HEK293 (cell line): Measurements from ENCODE around the gene MYO5B.
"Not testable (repeated sequence)": the region's sequence is repeated elsewhere in the genome, so short reads cannot be mapped to it uniquely, and the experiment has no call there.

ENCODE experiments used
- CTCF ChIA-PET: fragments of 350-600 bp; formaldehyde crosslinking; extraction: SDS; loops from one replicate; lab custom pipeline; 2021; ENCODE audit warnings: antibody characterized with exemption; lab: Yijun Ruan, JAX
- POLR2A ChIA-PET: fragments of 300-600 bp; formaldehyde crosslinking; extraction: SDS; loops from one replicate; lab custom pipeline; 2020; ENCODE audit warnings: antibody characterized with exemption, inconsistent platforms; lab: Yijun Ruan, JAX
- H3K27ac ChIP-seq: fragments of 200-500 bp; sonication (Bioruptor generic); 2 replicates; pipeline ENCODE4 v1.5.1; 2014; ENCODE audit warnings: low read depth, low read length, control low read depth, inconsistent platforms; ENCODE audit errors: extremely low read depth
- H3K36me3 ChIP-seq, 2 experiments: fragments of 200-500 bp in 1 of 2; sonication (Bioruptor generic) in 1 of 2; 1 replicate in 1 of 2; 2 replicates in 1 of 2; pipeline ENCODE4 v1.5.1; 2014 to 2017; ENCODE audit warnings: inconsistent platforms in 2 of 2, low read length in 2 of 2; ENCODE audit not compliant: control insufficient read depth in 2 of 2, insufficient read depth in 1 of 2
- H3K4me1 ChIP-seq: fragments of 200-500 bp; sonication (Bioruptor generic); 2 replicates; pipeline ENCODE4 v1.5.1; 2014; ENCODE audit warnings: mild to moderate bottlenecking, low read length, inconsistent platforms; ENCODE audit not compliant: control insufficient read depth, insufficient read depth
- H3K4me3 ChIP-seq: 2 replicates; pipeline ENCODE4 v1.5.1; 2011; ENCODE audit warnings: low read depth, mild to moderate bottlenecking, control low read depth, low read length, moderate library complexity
- H3K9me3 ChIP-seq: fragments of 200-500 bp; sonication (Bioruptor generic); 2 replicates; pipeline ENCODE4 v1.5.1; 2014; ENCODE audit warnings: low read depth, low read length, inconsistent platforms; ENCODE audit not compliant: control insufficient read depth, insufficient read depth
- KLF8 ChIP-seq: fragments of 450-650 bp; formaldehyde crosslinking; IDR thresholded peaks from 2 replicates; pipeline ENCODE4 v1.5.1; 2016; ENCODE audit warnings: missing biosample characterization, missing genetic modification characterization
- REPIN1 ChIP-seq: fragments of 450-650 bp; formaldehyde crosslinking; IDR thresholded peaks from 2 replicates; pipeline ENCODE4 v1.5.1; 2017; ENCODE audit warnings: missing biosample characterization, missing genetic modification characterization, low read depth
- SP3 ChIP-seq: fragments of 450-650 bp; formaldehyde crosslinking; IDR thresholded peaks from 2 replicates; pipeline ENCODE4 v1.5.1; 2016; ENCODE audit warnings: missing biosample characterization, missing genetic modification characterization
- SP7 ChIP-seq: fragments of 450-650 bp; formaldehyde crosslinking; IDR thresholded peaks from 2 replicates; pipeline ENCODE4 v1.5.1; 2016; ENCODE audit warnings: missing biosample characterization, missing genetic modification characterization
- YY2 ChIP-seq: fragments of 450-650 bp; formaldehyde crosslinking; IDR thresholded peaks from 2 replicates; pipeline ENCODE4 v1.5.1; 2016; ENCODE audit warnings: missing biosample characterization, missing genetic modification characterization
- ZBTB20 ChIP-seq: fragments of 450-650 bp; formaldehyde crosslinking; IDR thresholded peaks from 2 replicates; pipeline ENCODE4 v1.5.1; 2016; ENCODE audit warnings: missing biosample characterization, missing genetic modification characterization
- ZBTB48 ChIP-seq: fragments of 450-650 bp; formaldehyde crosslinking; IDR thresholded peaks from 2 replicates; pipeline ENCODE4 v1.5.1; 2016; ENCODE audit warnings: missing biosample characterization, missing genetic modification characterization
- ZBTB8A ChIP-seq: fragments of 450-650 bp; formaldehyde crosslinking; IDR thresholded peaks from 2 replicates; pipeline ENCODE4 v1.5.1; 2016; ENCODE audit warnings: missing biosample characterization, missing genetic modification characterization
- ZNF112 ChIP-seq: fragments of 450-650 bp; formaldehyde crosslinking; IDR thresholded peaks from 2 replicates; pipeline ENCODE4 v1.5.0; 2017; ENCODE audit warnings: missing biosample characterization, missing genetic modification characterization
- ZNF146 ChIP-seq: fragments of 450-650 bp; formaldehyde crosslinking; IDR thresholded peaks from 2 replicates; pipeline ENCODE4 v1.5.1; 2016; ENCODE audit warnings: missing biosample characterization, missing genetic modification characterization
- ZNF175 ChIP-seq: fragments of 450-650 bp; formaldehyde crosslinking; IDR thresholded peaks from 2 replicates; pipeline ENCODE4 v1.5.1; 2016; ENCODE audit warnings: missing biosample characterization, missing genetic modification characterization
- ZNF621 ChIP-seq: fragments of 450-650 bp; formaldehyde crosslinking; IDR thresholded peaks from 2 replicates; pipeline ENCODE4 v1.5.1; 2017; ENCODE audit warnings: missing biosample characterization, missing genetic modification characterization
- ZNF768 ChIP-seq: fragments of 450-650 bp; formaldehyde crosslinking; IDR thresholded peaks from 2 replicates; pipeline ENCODE4 v1.5.1; 2018; ENCODE audit warnings: missing biosample characterization, mild to moderate bottlenecking, missing genetic modification characterization
- ZNF837 ChIP-seq: fragments of 450-650 bp; formaldehyde crosslinking; IDR thresholded peaks from 2 replicates; pipeline ENCODE4 v1.5.1; 2016; ENCODE audit warnings: missing biosample characterization, missing genetic modification characterization
- ZSCAN23 ChIP-seq: fragments of 450-650 bp; formaldehyde crosslinking; IDR thresholded peaks from 2 replicates; pipeline ENCODE4 v1.5.1; 2016; ENCODE audit warnings: missing biosample characterization, missing genetic modification characterization
- TF ChIP-seq, protein P1 (sequence below): fragments of 450-650 bp; formaldehyde crosslinking; IDR thresholded peaks from 2 replicates; pipeline ENCODE4 v1.5.1; 2016; ENCODE audit warnings: missing biosample characterization, missing genetic modification characterization
- TF ChIP-seq, protein P2 (sequence below): fragments of 450-650 bp; formaldehyde crosslinking; IDR thresholded peaks from 2 replicates; pipeline ENCODE4 v1.5.1; 2016; ENCODE audit warnings: missing biosample characterization, missing genetic modification characterization
- TF ChIP-seq, protein P3 (sequence below): fragments of 450-650 bp; formaldehyde crosslinking; conservative IDR thresholded peaks from 2 replicates; pipeline ENCODE4 v1.5.1; 2016; ENCODE audit warnings: low read depth, missing biosample characterization, missing genetic modification characterization

MYO5B gene

DNA sequence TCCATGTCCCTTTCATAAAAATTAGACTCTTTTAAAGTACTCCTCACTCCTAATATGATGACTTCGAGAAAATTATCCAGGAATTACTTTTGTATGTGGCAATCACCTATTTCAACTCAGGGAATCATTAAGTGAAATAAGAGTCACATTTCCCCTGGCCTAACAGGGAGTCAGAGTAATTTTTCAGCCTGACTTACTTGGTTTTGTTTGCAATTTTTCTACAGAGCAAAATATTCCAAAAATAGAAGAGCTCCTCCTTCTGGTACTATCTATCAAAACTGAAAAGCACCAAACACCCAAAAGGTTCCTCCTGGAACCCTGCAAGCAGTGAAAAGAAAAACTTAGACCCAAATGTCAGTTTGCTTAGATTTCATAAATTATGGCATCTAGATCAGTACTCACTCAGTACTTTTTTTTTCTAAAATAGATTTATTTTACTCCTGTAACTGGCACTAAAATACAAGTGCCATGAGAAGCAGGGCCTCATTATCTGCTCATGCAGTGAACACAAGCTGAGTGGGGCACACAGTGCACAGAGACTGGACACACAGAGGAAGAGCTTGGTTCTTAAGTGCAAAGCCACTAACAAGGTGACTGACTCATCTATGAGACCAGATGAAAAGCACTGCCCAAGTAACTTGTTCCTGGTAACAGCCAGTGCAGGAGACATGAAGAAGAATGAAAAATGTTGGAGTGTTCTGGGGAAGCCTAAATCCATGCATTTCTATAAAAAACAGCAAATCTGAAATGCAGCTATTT is 410.3 kb downstream of the MYO5B start:
- no peaks in the 10 kb centered on the region for H3K4me1 ChIP-seq
- H3K4me3 ChIP-seq: no peak overlapping the region
- H3K27ac ChIP-seq: no peak overlapping the region
- CTCF ChIA-PET: interaction anchor here (1.0 to 2.9 kb wide), 8 partner anchors 12 to 274 kb away, joined by 3 to 14 read pairs (median 4); no protein-coding TSS in a partner anchor
- H3K9me3 ChIP-seq: no peaks in the 10 kb centered on the region
- H3K36me3 ChIP-seq: peaks cover 25 to 65% of the 10 kb centered on the region in 2 experiments
- POLR2A ChIA-PET: interaction anchor here (0.6 to 0.7 kb wide), 2 partner anchors 298 to 321 kb away, joined by 3 to 7 read pairs; partner anchors contain the start of gene C18orf32
- TF ChIP-seq ZNF768 (no peak), REPIN1 (tag by site-specific recombination) (no peak), ZNF837 (tag by site-specific recombination) (no peak), ZBTB8A (tag by site-specific recombination) (no peak), ZNF175 (tag by site-specific recombination) (no peak), SP7 (tag by site-specific recombination) (no peak), KLF8 (tag by site-specific recombination) (no peak), ZNF621 (tag by site-specific recombination) (no peak), YY2 (no peak), ZBTB20 (tag by site-specific recombination) (no peak), ZBTB48 (no peak), ZSCAN23 (no peak), ZNF146 (tag by site-specific recombination) (no peak), SP3 (no peak), ZNF112 (no peak)
- TF ChIP-seq, protein P1, sequence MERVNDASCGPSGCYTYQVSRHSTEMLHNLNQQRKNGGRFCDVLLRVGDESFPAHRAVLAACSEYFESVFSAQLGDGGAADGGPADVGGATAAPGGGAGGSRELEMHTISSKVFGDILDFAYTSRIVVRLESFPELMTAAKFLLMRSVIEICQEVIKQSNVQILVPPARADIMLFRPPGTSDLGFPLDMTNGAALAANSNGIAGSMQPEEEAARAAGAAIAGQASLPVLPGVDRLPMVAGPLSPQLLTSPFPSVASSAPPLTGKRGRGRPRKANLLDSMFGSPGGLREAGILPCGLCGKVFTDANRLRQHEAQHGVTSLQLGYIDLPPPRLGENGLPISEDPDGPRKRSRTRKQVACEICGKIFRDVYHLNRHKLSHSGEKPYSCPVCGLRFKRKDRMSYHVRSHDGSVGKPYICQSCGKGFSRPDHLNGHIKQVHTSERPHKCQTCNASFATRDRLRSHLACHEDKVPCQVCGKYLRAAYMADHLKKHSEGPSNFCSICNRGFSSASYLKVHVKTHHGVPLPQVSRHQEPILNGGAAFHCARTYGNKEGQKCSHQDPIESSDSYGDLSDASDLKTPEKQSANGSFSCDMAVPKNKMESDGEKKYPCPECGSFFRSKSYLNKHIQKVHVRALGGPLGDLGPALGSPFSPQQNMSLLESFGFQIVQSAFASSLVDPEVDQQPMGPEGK (tag by site-specific recombination): no peak
- TF ChIP-seq, protein P2, sequence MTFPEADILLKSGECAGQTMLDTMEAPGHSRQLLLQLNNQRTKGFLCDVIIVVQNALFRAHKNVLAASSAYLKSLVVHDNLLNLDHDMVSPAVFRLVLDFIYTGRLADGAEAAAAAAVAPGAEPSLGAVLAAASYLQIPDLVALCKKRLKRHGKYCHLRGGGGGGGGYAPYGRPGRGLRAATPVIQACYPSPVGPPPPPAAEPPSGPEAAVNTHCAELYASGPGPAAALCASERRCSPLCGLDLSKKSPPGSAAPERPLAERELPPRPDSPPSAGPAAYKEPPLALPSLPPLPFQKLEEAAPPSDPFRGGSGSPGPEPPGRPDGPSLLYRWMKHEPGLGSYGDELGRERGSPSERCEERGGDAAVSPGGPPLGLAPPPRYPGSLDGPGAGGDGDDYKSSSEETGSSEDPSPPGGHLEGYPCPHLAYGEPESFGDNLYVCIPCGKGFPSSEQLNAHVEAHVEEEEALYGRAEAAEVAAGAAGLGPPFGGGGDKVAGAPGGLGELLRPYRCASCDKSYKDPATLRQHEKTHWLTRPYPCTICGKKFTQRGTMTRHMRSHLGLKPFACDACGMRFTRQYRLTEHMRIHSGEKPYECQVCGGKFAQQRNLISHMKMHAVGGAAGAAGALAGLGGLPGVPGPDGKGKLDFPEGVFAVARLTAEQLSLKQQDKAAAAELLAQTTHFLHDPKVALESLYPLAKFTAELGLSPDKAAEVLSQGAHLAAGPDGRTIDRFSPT: no peak
- TF ChIP-seq, protein P3, sequence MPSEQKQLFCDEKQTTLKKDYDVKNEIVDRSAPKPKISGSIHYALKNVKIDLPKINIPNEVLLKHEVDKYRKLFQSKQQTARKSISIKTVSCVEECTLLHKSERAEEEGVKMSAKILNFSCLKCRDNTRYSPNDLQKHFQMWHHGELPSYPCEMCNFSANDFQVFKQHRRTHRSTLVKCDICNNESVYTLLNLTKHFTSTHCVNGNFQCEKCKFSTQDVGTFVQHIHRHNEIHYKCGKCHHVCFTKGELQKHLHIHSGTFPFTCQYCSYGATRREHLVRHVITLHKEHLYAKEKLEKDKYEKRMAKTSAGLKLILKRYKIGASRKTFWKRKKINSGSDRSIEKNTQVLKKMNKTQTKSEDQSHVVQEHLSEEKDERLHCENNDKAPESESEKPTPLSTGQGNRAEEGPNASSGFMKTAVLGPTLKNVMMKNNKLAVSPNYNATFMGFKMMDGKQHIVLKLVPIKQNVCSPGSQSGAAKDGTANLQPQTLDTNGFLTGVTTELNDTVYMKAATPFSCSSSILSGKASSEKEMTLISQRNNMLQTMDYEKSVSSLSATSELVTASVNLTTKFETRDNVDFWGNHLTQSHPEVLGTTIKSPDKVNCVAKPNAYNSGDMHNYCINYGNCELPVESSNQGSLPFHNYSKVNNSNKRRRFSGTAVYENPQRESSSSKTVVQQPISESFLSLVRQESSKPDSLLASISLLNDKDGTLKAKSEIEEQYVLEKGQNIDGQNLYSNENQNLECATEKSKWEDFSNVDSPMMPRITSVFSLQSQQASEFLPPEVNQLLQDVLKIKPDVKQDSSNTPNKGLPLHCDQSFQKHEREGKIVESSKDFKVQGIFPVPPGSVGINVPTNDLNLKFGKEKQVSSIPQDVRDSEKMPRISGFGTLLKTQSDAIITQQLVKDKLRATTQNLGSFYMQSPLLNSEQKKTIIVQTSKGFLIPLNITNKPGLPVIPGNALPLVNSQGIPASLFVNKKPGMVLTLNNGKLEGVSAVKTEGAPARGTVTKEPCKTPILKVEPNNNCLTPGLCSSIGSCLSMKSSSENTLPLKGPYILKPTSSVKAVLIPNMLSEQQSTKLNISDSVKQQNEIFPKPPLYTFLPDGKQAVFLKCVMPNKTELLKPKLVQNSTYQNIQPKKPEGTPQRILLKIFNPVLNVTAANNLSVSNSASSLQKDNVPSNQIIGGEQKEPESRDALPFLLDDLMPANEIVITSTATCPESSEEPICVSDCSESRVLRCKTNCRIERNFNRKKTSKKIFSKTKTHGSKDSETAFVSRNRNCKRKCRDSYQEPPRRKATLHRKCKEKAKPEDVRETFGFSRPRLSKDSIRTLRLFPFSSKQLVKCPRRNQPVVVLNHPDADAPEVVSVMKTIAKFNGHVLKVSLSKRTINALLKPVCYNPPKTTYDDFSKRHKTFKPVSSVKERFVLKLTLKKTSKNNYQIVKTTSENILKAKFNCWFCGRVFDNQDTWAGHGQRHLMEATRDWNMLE (tag by site-specific recombination): no peak
- TF ChIP-seq, all 188 proteins: peak for 0

DNA sequence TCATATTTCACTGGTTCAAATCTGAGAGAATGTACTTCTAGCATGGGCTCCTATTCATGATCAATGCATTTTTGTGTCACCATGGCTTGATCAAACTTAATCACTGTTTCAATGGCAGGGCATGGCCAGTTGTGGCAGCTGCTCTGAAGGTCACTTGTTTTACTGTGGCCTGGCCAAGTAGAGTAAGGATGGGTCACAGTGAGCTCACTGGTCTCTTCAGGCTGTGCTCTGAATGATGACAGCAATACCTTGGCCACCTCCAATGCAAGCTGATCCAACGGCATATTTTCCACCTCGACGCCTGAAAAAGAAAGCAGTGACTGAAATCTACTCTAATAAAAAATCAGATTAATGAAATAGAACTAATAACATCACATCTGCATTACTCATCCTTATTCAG is 411.3 kb downstream of the MYO5B start:
- H3K27ac ChIP-seq, H3K9me3 ChIP-seq, H3K4me1 ChIP-seq, H3K4me3 ChIP-seq: not testable (repeated sequence)
- peaks cover 18 to 55% of the 10 kb centered on the region in 2 experiments for H3K36me3 ChIP-seq
- ChIA-PET POLR2A (interaction anchor here (0.6 kb wide), 1 partner anchor 320 kb away, joined by 7 read pairs; no protein-coding TSS in a partner anchor), CTCF (interaction anchor here (0.6 to 2.9 kb wide), 8 partner anchors 15 to 827 kb away, joined by 3 to 14 read pairs (median 4); no protein-coding TSS in a partner anchor)
